MM.1S (cell line): Measurements from ENCODE around the gene CUL5.

Experiments used
- CTCF ChIP-seq: fragments of 300-600 bp; sonication (generic); IDR thresholded peaks from 2 replicates; pipeline ENCODE4 v1.5.1; 2016; ENCODE audit warnings: antibody characterized with exemption, low read length, mixed read lengths
- EZH2 ChIP-seq: fragments of 300-600 bp; sonication (generic); optimal IDR thresholded peaks from 2 replicates; pipeline ENCODE3; 2017; ENCODE audit warnings: low read depth, mild to moderate bottlenecking, antibody characterized with exemption, low read length, mixed read lengths
- EZH2phosphoT487 ChIP-seq: fragments of 300-600 bp; sonication (generic); IDR thresholded peaks from 2 replicates; pipeline ENCODE4 v1.6.1; 2018; ENCODE audit warnings: antibody characterized with exemption, low read length

- TF ChIP-seq CTCF (no peak), EZH2phosphoT487 (no peak), EZH2 (no peak)
Measured at GRCh38 chr11:107961480-107961879, 47.2 kb upstream of the CUL5 start.
